HG03175 (cell line): ENCODE data around the gene ANKRD44.
A peak's percentile ranks its signal among the peaks of the same experiment; 100 is the strongest.
"Not testable (repeated sequence)": the region's sequence is repeated elsewhere in the genome, so short reads cannot be mapped to it uniquely, and the experiment has no call there.

Experiments used
- ATAC-seq: cut with Tn5 transposase; IDR thresholded peaks from one replicate; pipeline ENCODE4 v1.9.1; 2021; ENCODE audit warnings: mild to moderate bottlenecking, moderate library complexity; ENCODE audit not compliant: unreplicated experiment

Gene ANKRD44

DNA sequence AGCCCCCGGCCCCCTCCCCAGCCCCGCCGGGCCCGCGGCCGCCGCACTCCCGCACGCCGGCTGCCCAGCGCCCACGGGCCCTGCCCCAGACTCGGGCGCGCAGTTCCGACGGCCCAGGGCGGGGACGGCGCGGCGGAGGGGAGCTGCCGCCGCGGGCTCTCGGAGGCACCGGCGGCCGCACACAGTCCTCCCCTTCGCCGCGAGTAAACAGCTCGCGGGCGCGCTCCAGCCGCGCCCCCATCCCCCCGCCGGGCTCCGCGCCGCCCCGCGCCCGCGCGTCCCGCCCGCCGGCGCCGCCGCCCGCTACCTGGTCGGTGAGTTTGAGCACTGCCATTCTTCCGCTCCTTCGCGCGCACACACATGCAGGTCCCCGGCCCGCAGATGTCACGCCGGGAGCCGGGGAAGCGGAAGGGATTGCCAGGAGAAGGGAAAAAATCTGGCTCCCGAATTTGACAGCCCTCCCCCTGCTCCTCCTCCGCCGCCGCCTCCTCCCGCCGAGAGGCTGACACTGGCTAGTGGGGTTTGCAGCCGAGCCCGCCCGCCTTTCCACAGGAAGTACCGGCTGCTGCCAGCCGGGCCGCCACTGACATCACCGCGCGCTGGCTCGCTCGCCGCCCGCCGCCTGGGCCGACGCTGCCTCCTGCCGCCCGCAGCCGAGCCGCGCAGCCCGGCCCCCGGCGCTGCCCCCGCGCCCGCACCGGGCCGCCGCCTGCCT lies at the start of gene ANKRD44:
Gene ANKRD44 (minus strand): TSS at position 510 of the 715 bp plus-strand sequence. CDS start 176 bp downstream, at position 334.
- ATAC-seq: peak; percentile 78

DNA sequence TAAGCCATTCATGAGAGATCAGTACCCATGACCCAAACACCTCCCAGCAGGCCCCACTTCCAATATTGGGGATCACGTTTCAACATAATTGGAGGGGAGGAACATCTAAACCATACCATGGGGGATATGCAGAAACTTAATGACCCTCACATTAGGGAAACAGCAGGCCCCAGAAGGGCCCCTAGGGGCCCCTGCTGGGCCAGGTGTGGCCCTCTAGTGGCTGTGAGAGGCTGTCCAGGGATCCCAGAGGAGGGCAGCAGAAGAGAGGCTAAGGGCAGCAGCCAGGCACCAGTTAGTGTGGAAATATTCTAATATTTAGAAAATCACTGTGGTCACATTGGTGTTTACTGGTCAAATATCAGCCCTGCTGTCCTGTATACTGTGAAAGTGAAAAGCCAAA lies 49.3 kb upstream of the ANKRD44 start:
- no peak for ATAC-seq

DNA sequence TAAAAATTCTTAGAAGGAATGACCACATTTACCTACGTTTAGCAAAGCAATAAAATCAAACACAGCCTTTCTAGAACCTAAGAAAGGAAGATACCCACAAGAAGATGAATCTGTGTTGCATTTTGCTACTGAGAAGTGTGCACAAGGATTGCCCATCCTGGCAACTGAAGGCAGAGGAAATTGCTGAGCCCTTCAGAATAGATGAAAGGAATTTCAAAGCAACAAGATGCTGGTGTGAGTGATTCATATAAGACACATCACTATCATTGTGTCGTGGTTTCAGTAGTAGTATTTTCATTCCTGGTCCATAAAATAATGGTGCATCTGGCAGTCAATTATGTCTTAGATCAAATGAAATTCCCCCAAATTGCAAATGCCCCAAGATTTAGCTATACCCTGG lies 48.4 kb upstream of the ANKRD44 start:
- no peak for ATAC-seq

DNA sequence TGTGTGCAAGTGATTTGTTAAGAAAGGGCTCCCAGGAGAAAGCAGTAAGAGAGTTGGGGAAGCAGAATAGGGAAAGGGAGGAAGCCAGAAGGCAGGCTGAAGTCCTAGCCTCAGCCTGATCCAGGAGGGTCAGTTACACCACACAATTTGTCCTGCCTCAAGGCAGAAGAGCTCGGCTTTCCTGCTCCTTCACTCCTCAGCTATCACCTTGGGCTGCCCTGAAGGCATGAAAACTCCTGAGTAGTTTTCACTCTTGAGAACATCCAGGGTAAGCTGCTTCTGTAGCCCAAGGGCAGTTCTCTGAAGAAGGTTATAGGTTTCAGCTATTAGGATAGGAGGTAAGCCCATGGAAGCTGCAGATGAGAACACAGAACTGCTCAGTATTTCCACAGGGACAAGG lies 47.4 kb upstream of the ANKRD44 start:
- ATAC-seq: no peak

DNA sequence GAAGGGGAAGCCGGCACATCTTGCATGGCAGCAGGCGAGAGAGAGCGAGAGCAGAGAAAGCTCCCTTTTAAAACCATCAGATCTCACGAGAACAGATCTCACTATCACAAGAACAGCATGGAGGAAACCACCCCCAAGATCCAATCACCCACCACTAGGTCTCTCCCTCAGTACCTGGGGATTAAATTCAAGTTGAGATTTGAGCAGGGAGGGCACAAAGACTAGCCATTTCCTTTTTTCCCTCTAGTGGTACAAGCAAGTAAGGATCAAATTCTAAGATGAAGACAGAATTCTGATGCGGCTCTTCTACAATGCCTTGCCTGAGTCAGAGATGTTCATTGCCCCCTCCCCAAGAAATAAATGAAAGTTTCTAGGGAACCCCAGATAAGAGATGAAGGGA lies 45.6 kb upstream of the ANKRD44 start:
- ATAC-seq: no peak

DNA sequence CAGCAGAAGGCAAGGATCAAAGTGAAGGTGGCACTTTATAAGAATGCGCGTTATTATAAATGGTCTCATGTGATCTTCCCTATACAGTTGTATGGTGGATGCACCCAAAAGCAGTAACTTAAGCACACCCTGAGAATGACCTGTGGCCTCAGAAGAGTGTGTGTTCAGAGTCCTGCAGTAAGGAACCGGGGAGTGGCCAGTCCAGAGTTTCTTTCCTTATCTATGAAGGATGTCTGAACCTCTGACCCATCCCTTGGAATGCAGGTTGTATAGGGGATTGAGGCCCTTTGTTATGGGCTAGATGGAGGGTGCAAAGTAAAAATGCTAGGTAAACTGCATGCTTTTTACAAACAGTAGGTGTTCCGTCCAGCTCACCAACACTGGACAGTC lies 43.6 kb upstream of the ANKRD44 start:
- no peak for ATAC-seq

DNA sequence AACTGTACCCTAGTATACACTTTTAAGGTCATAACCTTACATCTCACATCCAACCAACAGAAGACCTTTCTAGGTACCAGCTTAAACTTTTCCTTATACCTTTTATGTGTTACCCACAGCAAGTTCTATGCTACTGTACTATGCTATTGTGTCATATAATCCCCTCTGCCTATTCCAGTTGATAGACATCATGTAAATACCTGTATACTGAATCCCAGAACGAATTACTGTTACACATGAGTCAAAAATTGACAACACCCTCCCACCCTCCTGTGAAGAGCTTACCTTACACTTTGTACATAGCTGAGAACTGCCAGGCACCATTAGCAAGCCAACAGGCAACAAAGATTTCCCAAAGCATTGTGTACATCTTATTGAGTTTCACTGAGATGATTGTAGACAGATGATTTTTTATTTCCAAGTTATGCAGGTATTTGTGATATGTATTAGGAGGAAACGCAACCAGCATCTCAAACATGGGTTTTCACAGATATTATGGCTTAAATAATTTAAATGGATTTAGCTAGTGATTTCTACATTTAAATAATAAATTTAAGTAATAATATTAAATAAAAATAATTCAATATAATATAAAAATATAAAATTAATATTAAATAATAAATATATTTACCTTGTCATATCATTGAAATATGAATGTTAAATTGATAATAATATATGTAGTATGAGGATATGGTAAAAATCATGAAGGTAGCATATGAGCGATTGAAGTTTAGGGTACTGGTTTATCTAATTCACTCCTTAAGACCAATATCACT lies 43.0 kb upstream of the ANKRD44 start:
- no peak for ATAC-seq

DNA sequence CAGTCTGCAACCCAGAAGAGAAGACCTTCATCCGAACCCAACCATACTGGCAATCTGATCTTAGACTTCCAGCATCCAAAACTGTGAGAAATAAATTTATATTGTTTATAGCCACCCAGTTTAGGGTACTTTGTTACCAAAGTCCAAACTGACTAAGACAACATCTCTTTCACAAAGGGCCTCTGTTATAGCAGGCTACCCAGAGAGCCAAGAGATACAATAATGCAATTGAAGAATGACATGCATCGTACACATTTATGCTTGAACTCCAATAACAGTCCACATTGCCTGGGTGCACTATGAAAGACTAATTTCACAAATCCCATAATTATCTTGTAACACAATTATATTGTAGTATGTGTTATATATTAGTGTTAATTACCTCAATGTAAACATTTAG lies 39.1 kb upstream of the ANKRD44 start:
- no peak for ATAC-seq

DNA sequence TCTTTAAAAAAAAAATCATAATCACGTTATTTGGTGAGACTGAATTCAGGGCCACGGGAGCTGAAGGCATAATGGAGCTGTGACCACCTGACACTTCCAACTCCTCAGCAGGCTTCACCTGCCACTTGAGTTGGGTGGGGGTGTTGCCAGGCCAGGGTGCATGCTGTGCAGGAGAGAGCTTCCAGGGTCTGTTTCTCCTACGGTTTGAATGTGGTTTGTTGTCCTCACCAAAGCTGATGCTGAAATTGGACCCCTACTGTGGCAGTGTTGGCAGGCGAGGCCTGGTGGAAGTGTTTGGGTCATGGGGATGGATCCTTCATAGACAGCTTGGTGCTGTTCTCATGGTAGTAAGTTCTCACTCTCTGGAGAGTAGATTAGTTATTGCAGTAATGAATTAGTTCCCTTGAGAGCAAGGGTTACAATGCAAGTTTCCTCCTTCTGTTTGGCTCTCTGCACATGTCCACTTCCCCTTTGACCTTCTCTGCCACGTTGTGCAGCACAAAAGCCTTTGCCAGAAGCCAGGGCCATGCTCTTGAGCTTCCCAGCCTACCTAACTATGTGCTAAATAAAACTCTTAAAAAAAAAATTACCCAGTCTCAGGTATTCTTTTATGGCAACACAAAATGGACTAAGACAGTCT lies 38.3 kb upstream of the ANKRD44 start:
- no peak for ATAC-seq

DNA sequence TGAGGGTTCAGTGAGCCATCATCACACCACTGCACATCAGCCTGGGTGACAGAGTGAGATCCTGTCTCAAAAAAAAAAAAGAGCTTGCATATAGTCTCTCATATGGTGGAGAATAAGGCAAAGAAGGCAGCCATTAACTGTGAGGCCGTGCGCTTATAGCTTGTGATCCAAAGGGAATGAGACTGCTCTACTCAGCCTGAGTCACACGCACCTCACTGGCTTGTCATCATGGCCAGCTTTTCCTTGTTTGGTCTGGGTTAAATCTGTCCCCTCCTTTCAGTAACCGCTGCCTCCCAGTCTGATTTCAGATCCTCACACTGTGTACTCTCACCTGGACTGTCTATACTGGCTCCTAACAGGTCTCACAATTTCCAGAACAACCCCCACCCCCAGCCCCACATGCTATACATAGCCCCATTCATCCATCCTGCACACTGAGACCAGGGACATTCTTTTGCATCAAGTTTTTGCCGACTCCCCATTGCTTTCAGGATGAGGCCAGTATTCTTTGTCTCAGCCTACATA lies 35.3 kb upstream of the ANKRD44 start:
- no peak for ATAC-seq

DNA sequence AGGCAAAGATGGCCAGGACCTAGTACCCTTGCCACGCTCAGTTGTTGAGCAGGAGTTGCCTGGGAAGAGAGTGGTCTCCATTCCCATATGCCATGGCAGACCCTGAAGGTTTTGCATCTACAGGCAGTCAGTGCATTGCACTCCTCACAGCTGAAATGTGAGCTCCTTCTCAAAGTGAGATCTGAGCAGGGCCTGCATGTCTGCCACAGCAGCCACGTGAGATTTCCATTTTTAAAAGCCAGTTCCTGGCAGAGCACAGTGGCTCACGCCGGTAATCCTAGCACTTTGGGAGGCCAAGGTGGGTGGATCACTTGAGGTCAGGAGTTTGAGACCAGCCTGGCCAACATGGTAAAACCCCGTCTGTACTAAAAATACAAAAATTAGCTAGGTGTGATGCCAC lies 33.4 kb upstream of the ANKRD44 start:
- ATAC-seq: not testable (repeated sequence)

DNA sequence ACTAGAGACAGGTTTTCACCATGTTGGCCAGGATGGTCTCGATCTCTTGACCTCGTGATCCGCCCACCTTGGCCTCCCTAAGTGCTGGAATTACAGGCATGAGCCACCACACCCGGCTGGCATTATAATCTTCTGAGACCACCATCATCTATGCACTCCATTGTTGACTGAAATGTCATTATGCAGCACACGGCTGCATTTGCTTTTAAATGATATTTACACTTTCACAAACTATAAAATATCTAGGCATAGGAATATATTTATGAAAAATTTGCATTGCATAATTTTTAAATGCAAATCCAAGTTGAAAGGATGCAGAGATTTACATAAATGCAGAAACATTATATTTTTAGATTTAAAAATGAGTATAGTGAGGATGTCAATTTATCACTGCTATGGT lies 30.0 kb upstream of the ANKRD44 start:
- ATAC-seq: no peak

DNA sequence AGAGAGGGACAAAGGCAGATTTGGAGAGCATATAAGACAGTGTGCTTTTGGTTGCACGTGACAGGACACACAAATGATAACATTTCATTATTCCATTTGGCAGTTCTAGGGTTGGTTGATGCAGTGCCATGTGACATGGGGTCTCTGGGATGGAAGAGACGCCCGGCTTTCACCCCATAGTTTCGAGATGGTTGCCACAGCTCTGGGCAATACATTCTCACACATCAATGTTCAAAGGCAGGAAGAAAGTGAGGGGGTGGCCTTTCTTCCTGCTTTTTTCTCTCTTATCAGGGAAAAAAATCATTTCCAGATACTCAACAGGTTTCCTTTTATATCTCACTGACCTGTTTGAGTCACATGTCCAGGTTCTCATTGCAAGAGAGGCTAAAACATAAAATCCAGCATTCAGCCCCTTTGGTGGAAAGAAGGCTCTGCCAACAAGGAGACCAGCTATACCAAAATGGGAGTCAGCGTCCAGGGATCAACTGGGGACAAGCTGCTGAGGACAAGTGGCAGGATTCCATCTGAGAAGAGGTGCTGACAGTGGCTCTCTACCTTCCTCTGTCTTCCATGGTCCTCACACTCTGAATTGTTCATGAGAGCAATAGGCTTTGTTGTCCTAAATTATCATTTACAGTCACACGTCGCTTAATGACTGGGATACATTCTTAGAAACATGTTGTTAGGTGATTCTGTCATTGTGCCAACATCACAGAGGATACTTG lies 29.1 kb upstream of the ANKRD44 start:
- ATAC-seq: no peak

DNA sequence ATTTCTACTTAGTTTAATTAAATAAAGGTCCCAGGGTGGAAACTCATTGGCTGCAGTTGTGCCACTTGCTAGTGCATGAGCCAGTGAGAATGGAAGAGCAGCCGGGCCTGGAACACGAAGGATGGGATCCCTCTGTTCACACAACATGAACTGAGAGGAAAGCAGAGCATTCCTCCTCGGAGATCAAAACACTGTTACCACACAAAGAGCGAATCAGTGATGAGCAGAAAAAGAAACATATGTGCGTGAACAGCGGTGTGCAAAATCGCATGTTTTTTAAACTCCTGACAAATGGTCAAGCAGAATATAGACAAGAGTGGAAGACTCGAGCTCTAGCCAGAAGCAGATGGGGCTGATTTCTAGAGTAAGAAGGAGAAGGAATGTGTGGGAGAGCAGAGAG lies 28.4 kb upstream of the ANKRD44 start:
- no peak for ATAC-seq

DNA sequence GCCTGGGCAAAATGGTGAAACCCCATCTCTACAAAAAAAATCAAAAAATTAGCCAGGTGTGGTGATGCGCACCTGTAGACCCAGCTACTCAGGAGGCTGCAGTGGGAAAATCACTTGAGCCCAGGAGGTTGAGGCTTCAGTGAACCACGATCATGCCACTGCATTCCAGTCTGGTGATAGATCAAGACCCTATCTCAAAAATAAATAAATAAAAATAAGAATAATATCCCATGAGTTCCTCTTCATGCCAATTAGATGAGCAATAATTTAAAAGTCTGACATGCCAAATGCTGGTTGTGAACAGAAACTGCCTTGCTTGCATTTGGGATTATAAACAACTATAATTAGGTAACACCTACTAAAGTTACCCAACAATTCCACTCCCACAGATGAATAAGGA lies 22.1 kb upstream of the ANKRD44 start:
- ATAC-seq: no peak

DNA sequence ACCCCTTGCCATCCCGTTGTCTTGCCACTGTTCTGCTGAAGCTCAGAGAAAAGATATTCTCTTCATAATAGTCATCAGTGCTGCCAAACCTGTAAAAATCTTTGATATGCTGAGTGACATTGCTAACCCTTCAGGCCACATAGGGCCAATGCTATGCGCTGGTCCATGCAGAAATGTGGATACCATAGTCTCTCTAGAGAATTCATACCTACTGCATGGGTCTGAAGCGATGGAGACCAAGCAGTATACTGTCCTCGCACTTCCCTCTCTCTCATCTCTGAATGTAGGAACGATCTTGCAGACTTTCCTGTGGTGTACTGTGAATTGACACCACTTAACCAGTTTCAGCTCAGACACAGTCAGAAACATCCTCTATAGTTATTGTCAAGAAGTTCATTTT lies 17.9 kb upstream of the ANKRD44 start:
- no peak for ATAC-seq

DNA sequence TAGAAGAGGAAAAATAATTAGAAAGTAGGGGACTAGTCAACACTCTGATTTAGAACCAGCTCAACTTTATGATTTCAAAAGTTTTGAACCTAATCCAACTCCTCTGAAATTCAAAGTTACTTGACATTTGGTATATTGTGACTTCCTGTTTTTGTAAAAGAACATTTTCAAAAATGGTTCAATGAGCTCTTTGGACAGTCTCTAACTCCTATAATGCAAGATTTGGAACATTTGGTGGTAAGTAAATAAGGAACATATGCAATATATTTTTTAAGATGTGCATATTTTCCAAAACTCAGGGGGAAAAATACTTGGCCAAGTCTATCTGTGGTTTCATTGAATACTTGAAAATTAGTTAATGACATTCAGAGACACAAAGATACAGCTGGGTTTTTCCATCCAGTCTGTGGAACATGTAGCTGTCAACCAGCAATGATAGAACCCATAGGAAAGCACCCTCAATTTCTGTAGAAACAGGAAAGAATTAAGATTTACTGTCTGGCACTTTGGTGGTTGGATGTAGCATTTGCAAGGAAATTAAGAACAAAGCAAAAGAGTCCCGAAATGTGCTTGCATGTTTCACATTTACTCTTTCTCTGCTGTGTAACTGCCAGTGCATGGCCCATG lies 17.0 kb upstream of the ANKRD44 start:
- no peak for ATAC-seq

DNA sequence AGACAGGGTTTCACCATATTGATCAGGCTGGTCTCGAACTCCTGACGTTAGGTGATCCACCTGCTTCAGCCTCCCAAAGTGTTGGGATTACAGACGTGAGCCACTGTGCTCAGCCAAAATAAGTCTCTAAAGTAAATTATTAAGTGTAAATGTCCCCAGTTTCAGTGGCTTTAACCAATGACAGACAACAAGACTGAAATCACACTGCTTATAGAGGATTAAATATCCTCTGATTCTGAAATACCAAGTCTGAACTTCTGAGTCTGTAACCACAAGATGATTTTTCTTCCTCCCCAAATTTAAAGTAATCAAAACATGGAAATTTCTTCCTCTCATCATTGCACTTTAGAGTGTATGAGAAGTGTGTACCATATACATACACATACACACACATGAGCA lies 16.5 kb upstream of the ANKRD44 start:
- ATAC-seq: no peak

DNA sequence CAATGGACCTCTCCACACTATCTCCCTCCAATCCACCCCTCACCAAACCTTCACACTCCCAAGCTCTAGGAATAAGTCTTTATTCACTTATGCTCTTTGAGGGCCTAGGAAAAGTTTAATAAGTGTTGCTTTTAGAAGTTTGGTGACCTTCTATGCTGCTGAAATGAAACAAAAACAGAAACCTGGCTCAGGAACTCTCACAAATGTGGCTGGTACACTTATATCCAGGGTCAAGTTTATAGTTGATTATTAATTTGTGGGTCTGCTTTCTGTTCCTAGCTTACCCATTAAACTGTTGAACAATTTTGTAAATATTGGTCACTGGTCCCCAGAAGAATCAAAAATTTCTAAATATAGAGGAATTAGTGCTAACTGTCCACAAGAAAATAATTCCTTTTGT lies 14.2 kb upstream of the ANKRD44 start:
- ATAC-seq: peak; percentile 91
